ENCODE measurements around the gene NELL2.
A peak's percentile ranks its signal among the peaks of the same experiment; 100 is the strongest.
"Not testable (repeated sequence)": the region's sequence is repeated elsewhere in the genome, so short reads cannot be mapped to it uniquely, and the experiment has no call there.

NELL2 gene

GRCh38 chr12:44875954-44876543 is at the start of gene NELL2:
Gene NELL2 (minus strand): TSS chr12:44876315. CDS start chr12:44875869, 446 bp downstream.
- DNase-seq = peak; percentile 24

- no peak for DNase-seq
Observed at GRCh38 chr12:44921736-44922135, 45.6 kb upstream of the NELL2 start.

- DNase-seq = no peak
Observed at GRCh38 chr12:44917141-44917540, 41.0 kb upstream of the NELL2 start.

GRCh38 chr12:44915958-44916357 is 39.8 kb upstream of the NELL2 start:
- DNase-seq = no peak

GRCh38 chr12:44904321-44904720 is 28.2 kb upstream of the NELL2 start:
- no peak for DNase-seq

- DNase-seq = not testable (repeated sequence)
Observed at GRCh38 chr12:44898108-44898507, 22.0 kb upstream of the NELL2 start.

GRCh38 chr12:44889926-44890325 is 13.8 kb upstream of the NELL2 start:
- DNase-seq = no peak

- peak; percentile 89 for DNase-seq
Observed at GRCh38 chr12:44889162-44889561, 13.0 kb upstream of the NELL2 start.

- no peak for DNase-seq
Observed at GRCh38 chr12:44885902-44886301, 9.8 kb upstream of the NELL2 start.

GRCh38 chr12:44881197-44881596 is 5.1 kb upstream of the NELL2 start:
- DNase-seq = no peak

GRCh38 chr12:44876544-44877410 is 662 bp upstream of the NELL2 start:
- DNase-seq = no peak

- no peak for DNase-seq
Observed at GRCh38 chr12:44875417-44875953, 630 bp downstream of the NELL2 start.

GRCh38 chr12:44874981-44875416 is 1.1 kb downstream of the NELL2 start:
- peak; percentile 11 for DNase-seq

GRCh38 chr12:44873898-44874297 is 2.2 kb downstream of the NELL2 start:
- peak; percentile 47 for DNase-seq

GRCh38 chr12:44869503-44869902 is 6.6 kb downstream of the NELL2 start:
- no peak for DNase-seq

- DNase-seq = no peak
Observed at GRCh38 chr12:44863867-44864266, 12.2 kb downstream of the NELL2 start.

- no peak for DNase-seq
Observed at GRCh38 chr12:44859998-44860689, 16.0 kb downstream of the NELL2 start.

- DNase-seq = no peak
Observed at GRCh38 chr12:44858226-44858855, 17.8 kb downstream of the NELL2 start.

- DNase-seq = no peak
Observed at GRCh38 chr12:44852483-44852882, 23.6 kb downstream of the NELL2 start.

GRCh38 chr12:44851586-44851985 is 24.5 kb downstream of the NELL2 start:
- DNase-seq = no peak

- no peak for DNase-seq
Observed at GRCh38 chr12:44848703-44849085, 27.4 kb downstream of the NELL2 start.

GRCh38 chr12:44847888-44848702 is 28.0 kb downstream of the NELL2 start:
- no peak for DNase-seq

Data from OCI-M1 (cell line).